WERI-Rb-1 (cell line): ENCODE results near the gene YY1.

Experiments used
- DNase-seq: peaks from one replicate; pipeline ENCODE4 v3.0.0-alpha.2; 2020
- H3K27ac ChIP-seq: fragments of 250-450 bp; sonication (Bioruptor Pico); 2 replicates; pipeline ENCODE4 v1.5.1; 2020; ENCODE audit warnings: mild to moderate bottlenecking, moderate library complexity
- H3K27me3 ChIP-seq: fragments of 250-450 bp; sonication (Bioruptor Pico); 2 replicates; pipeline ENCODE4 v1.5.1; 2021; ENCODE audit warnings: mild to moderate bottlenecking, low read depth, moderate library complexity; ENCODE audit not compliant: insufficient read depth, severe bottlenecking
- H3K36me3 ChIP-seq: fragments of 250-450 bp; sonication (Bioruptor Pico); 2 replicates; pipeline ENCODE4 v1.5.1; 2020; ENCODE audit warnings: mild to moderate bottlenecking, moderate library complexity
- H3K4me3 ChIP-seq: 2 replicates; pipeline ENCODE4 v1.5.1; 2011; ENCODE audit warnings: low read depth, mild to moderate bottlenecking, control low read depth, low read length
- H3K9me3 ChIP-seq: fragments of 250-450 bp; sonication (Bioruptor Pico); 2 replicates; pipeline ENCODE4 v1.5.1; 2021; ENCODE audit warnings: mild to moderate bottlenecking, moderate library complexity; ENCODE audit not compliant: severe bottlenecking
- CTCF ChIP-seq: IDR thresholded peaks from 2 replicates; pipeline ENCODE4 v1.5.1; 2011; ENCODE audit warnings: low read depth, mild to moderate bottlenecking, control low read depth, inconsistent platforms, low read length

YY1 gene

DNA sequence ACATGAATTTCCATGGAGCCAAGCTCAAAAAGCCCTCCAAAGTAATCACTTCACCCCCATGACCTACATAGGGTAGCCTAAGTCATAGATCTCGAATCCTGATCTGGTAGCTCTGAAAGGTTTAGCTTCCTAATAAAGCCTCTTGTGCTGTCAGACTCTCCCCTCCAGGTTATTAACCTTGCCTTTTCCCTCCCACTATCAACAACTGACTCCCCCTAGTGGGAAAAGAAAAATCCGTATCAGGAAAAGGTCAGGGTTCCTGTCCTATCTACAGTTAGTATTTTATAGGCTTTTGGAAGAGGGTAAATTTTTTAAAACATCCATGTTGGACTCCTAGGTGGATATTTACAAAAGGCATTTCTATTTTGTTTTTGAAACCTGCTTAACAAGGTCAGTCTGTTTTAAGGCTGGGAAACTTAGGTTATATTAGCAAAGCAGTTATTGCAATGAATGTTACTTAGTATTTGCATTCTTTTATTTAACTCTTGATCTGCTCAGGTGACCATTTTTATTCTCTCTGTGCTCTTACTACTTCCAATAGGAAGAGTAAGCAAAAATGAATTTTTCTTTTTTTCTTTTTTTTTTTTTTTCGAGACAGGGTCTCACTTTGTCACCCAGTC, 8.0 kb downstream of the YY1 start:
- DNase-seq, result peak; percentile 39
- TF ChIP-seq CTCF, result peak; percentile 53

DNA sequence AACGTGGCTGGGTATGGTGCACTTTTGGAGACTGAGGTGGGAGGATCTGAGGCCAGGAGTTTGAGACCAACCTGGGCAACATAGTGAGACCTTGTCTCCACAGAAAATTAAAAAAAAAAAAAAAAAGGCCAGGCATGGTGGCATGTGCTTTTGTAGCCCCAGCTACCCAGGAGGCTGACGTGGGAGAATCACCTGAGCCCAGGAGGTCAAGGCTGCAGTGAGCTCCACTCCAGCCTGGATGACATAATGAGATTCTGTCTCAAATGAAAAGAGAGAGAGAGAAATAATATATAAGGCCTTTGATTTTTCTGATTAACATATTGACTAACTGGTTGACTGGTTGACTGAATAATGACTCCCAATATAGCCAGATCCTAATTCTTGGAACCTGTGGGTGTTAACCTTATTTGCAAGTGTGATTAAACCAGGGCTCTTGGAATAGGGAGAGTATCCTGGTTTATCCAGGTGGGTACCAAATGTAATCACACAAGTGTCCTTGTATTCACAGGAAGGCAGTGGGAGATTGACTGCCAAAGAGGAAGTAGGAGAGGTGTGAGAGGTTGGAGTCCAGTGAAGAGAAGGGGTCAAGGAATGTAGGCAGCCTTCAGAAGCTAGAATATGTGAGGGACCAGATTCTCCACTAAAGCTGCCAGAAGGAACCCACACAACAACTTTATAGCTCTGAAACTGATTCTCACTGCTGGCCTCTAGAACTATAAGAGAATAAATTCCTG, 12.0 kb downstream of the YY1 start:
- TF ChIP-seq CTCF, result no peak
- no peak overlapping the region for H3K4me3 ChIP-seq
- H3K27me3 ChIP-seq, result no peaks in the 10 kb centered on the region
- H3K9me3 ChIP-seq, result no peaks in the 10 kb centered on the region
- H3K36me3 ChIP-seq, result peaks cover 25% of the 10 kb centered on the region
- DNase-seq, result no peak
- H3K27ac ChIP-seq, result no peak overlapping the region

More for the DNA sequence above, 8.0 kb downstream of the YY1 start:
- Histone ChIP-seq H3K4me3 (no peak overlapping the region), H3K27ac (no peak overlapping the region), H3K36me3 (peaks cover 30% of the 10 kb centered on the region), H3K27me3 (no peaks in the 10 kb centered on the region), H3K9me3 (no peaks in the 10 kb centered on the region)

- Histone ChIP-seq H3K27ac (no peak overlapping the region), H3K4me3 (no peak overlapping the region), H3K27me3 (no peaks in the 10 kb centered on the region), H3K9me3 (no peaks in the 10 kb centered on the region), H3K36me3 (peaks cover 24% of the 10 kb centered on the region)
- no peak for DNase-seq
- no peak for TF ChIP-seq CTCF
Observed at GRCh38 chr14:100252684-100253083, 13.7 kb downstream of the YY1 start.

GRCh38 chr14:100256339-100256895, 17.5 kb downstream of the YY1 start:
- H3K36me3 ChIP-seq, result peaks cover 14% of the 10 kb centered on the region
- no peak for DNase-seq
- no peaks in the 10 kb centered on the region for H3K27me3 ChIP-seq
- no peak overlapping the region for H3K4me3 ChIP-seq
- no peak for TF ChIP-seq CTCF
- H3K27ac ChIP-seq, result no peak overlapping the region
- no peaks in the 10 kb centered on the region for H3K9me3 ChIP-seq

GRCh38 chr14:100261621-100262020, 22.7 kb downstream of the YY1 start:
- no peak overlapping the region for H3K27ac ChIP-seq
- H3K9me3 ChIP-seq, result no peaks in the 10 kb centered on the region
- no peak overlapping the region for H3K4me3 ChIP-seq
- peaks cover 51% of the 10 kb centered on the region for H3K36me3 ChIP-seq
- TF ChIP-seq CTCF, result no peak
- DNase-seq, result no peak
- H3K27me3 ChIP-seq, result no peaks in the 10 kb centered on the region
